ENCODE measurements around the gene ABT1.

Gene ABT1

GRCh38 chr6:26561533-26562466 is 35.0 kb upstream of the ABT1 start:
- no peak for DNase-seq
- TF ChIP-seq POLR2A (IDR thresholded peaks at IDR 0.05; ENCODE audit: low read length): no peak
- TF ChIP-seq GATA1 (IDR thresholded peaks at IDR 0.05; ENCODE audit: low read depth, low read length): no peak

DNA sequence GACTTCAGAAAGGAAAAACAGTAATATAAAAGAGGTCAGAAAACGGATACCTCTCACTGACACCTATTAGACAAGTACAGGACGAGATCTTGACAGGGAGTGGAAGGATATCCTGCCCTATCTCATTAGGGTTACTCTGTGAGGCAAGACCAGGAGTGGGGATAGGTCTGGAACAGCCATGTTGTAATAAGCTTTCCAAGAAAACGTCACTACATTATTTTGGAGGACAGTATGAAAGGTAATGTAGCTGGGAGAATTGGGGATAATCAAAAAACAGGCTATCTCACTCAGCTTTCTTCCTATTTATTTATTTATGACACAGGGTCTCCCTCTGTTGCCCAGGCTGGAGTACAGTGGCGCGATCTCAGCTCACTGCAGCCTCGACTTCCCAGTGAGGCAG is 33.3 kb upstream of the ABT1 start:
- no peak for DNase-seq
- TF ChIP-seq GATA1 (IDR thresholded peaks at IDR 0.05; ENCODE audit: low read depth, low read length): no peak
- no peak for TF ChIP-seq POLR2A (IDR thresholded peaks at IDR 0.05; ENCODE audit: low read length)

- TF ChIP-seq POLR2A (IDR thresholded peaks at IDR 0.05; ENCODE audit: low read length) (no peak), GATA1 (IDR thresholded peaks at IDR 0.05; ENCODE audit: low read depth, low read length) (no peak)
- peak; percentile 94 to 98 for DNase-seq
Observed at GRCh38 chr6:26568601-26569432, 27.9 kb upstream of the ABT1 start.

- TF ChIP-seq POLR2A (IDR thresholded peaks at IDR 0.05; ENCODE audit: low read length): no peak
- no peak for TF ChIP-seq GATA1 (IDR thresholded peaks at IDR 0.05; ENCODE audit: low read depth, low read length)
- no peak for DNase-seq
Observed at GRCh38 chr6:26569433-26569764, 27.4 kb upstream of the ABT1 start.

DNA sequence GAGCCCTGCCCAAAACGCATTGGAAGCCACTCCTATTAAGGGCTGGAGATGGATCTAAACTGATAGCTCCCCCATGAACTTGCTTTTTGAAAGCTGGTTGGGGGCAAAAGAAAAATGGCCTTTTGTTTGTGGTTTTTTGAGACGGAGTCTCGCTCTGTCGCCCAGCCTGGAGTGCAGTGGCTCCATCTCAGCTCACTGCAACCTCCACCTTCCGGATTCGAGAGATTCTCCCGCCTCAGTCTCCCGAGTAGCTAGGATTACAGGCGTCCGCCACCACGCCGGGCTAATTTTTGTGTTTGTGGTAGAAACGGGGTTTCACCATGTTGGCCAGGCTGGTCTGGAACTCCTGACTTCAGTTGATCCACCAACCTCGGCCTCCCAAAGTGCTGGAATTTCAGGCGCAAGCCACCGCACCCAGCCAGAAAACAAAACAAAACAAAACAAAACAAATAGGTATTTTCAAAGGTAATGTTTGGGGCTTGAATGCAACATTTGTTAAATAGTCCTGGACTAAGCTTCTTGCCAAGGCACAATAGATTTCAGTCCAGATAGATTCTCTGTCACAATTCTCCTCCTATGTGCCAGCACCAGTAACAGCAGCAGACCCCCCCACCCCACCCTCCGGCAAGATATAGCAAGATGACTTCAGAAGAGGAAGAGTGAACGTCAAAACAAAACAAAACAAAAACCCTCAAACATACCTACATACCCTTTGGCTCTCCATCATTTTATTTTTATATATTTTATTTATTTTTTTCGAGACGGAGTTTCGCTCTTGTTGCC is 26.5 kb upstream of the ABT1 start:
- peak in 1 of 2 experiments; percentile 48 for DNase-seq

DNA sequence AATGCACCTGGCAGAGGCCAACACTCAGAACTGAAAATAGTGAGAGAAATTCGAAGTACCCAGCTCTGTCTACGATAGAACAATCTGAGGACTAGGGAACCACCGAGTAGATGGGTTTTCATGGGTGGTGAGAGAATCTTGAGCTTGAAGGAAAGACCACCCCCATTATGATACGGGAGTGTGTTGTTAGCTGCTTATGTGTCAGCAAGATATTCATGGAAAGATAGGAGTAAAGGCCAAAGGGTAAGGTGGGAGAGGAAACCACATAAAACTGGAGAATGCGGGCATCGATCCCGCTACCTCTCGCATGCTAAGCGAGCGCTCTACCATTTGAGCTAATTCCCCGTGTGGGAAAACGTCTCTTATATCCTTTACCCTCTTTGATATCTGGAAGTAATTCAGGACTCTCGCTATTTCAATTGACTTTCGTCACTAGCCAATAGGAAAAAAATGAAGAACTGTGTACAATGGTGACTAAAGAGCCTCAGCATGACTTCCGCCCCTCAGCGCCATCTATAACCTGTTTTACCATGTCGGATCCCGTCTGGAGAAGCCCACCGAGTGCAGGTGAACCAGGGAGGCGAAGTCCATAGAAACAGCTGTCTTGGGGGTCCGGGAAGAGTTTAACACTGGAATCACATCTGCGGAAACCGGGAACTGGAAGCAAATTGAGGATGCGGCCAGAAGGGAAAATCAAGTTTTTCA is 25.0 kb upstream of the ABT1 start:
- peak; percentile 87 to 92 for DNase-seq
- no peak for TF ChIP-seq GATA1 (IDR thresholded peaks at IDR 0.05; ENCODE audit: low read depth, low read length)
- TF ChIP-seq POLR2A (IDR thresholded peaks at IDR 0.05; ENCODE audit: low read length): no peak

More for the DNA sequence above, 26.5 kb upstream of the ABT1 start:
- TF ChIP-seq GATA1 (IDR thresholded peaks at IDR 0.05; ENCODE audit: low read depth, low read length) (no peak), POLR2A (IDR thresholded peaks at IDR 0.05; ENCODE audit: low read length) (no peak)

GRCh38 chr6:26575494-26575939 is 21.2 kb upstream of the ABT1 start:
- DNase-seq: peak; percentile 37 to 42
- no peak for TF ChIP-seq POLR2A (IDR thresholded peaks at IDR 0.05; ENCODE audit: low read length)

- DNase-seq: peak; percentile 61 to 83
- TF ChIP-seq GATA1 (IDR thresholded peaks at IDR 0.05; ENCODE audit: low read depth, low read length): no peak
- TF ChIP-seq POLR2A (IDR thresholded peaks at IDR 0.05; ENCODE audit: low read length): no peak
Observed at GRCh38 chr6:26576407-26576843, 20.3 kb upstream of the ABT1 start.

GRCh38 chr6:26576929-26577719 is 19.6 kb upstream of the ABT1 start:
- no peak for TF ChIP-seq GATA1 (IDR thresholded peaks at IDR 0.05; ENCODE audit: low read depth, low read length)
- no peak for TF ChIP-seq POLR2A (IDR thresholded peaks at IDR 0.05; ENCODE audit: low read length)
- DNase-seq: peak; percentile 76 to 82

DNA sequence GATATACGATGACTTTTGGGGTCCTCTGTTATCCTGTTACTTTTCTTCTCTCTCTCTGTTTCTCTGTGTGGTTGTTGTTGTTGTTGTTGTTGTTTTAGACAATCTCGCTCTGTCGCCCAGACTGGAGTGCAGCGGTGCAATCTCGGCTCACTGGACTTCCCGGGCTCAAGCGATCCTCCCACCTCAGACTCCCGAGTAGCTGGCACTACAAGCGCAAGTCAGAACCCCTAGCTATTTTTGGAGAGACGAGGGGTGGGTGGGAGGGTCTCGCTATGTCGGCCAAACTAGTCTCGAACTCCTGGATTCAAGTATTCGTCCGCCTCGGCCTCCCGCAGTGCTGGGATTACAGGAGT is 19.1 kb upstream of the ABT1 start:
- TF ChIP-seq GATA1 (IDR thresholded peaks at IDR 0.05; ENCODE audit: low read depth, low read length) (no peak), POLR2A (IDR thresholded peaks at IDR 0.05; ENCODE audit: low read length) (no peak)
- no peak for DNase-seq

- DNase-seq: no peak
- TF ChIP-seq POLR2A (IDR thresholded peaks at IDR 0.05; ENCODE audit: low read length): no peak
- no peak for TF ChIP-seq GATA1 (IDR thresholded peaks at IDR 0.05; ENCODE audit: low read depth, low read length)
Observed at GRCh38 chr6:26578279-26578678, 18.5 kb upstream of the ABT1 start.

GRCh38 chr6:26578741-26579140 is 18.0 kb upstream of the ABT1 start:
- no peak for TF ChIP-seq POLR2A (IDR thresholded peaks at IDR 0.05; ENCODE audit: low read length)
- DNase-seq: no peak

Data from erythroblast (primary cell).